T-helper 2 cell treated with Interferon-gamma antibody and Interleukin-4, amounts not matched to agents 5 μg/mL and 100 μg/mL, for 36 hours (primary cell): Measurements from ENCODE around the gene CACNA2D1.

Experiments used
- DNase-seq: peaks from one replicate; pipeline ENCODE4 v3.0.0; 2021; ENCODE audit warnings: low spot score
- H3K27ac Mint-ChIP-seq: one replicate; pipeline ENCODE4 v1.8.0; 2021; ENCODE audit warnings: mild to moderate bottlenecking, mixed read lengths
- H3K27me3 Mint-ChIP-seq: one replicate; pipeline ENCODE4 v1.8.0; 2021; ENCODE audit warnings: low read depth, mixed read lengths
- H3K36me3 Mint-ChIP-seq: one replicate; pipeline ENCODE4 v1.8.0; 2021; ENCODE audit warnings: low read depth, mixed read lengths
- H3K4me1 Mint-ChIP-seq: one replicate; pipeline ENCODE4 v1.8.0; 2021; ENCODE audit warnings: low read depth, mixed read lengths
- H3K4me3 Mint-ChIP-seq: one replicate; pipeline ENCODE4 v1.8.0; 2022; ENCODE audit warnings: mild to moderate bottlenecking, moderate library complexity, mixed read lengths
- H3K9me3 Mint-ChIP-seq: one replicate; pipeline ENCODE4 v1.8.0; 2021; ENCODE audit warnings: mixed read lengths

CACNA2D1 gene

GRCh38 chr7:82289889-82290288 lies 153.7 kb downstream of the CACNA2D1 start:
- Mint-ChIP-seq H3K36me3 (no peaks in the 10 kb centered on the region), H3K4me1 (no peaks in the 10 kb centered on the region), H3K27ac (no peak overlapping the region), H3K27me3 (no peaks in the 10 kb centered on the region), H3K4me3 (no peak overlapping the region), H3K9me3 (no peaks in the 10 kb centered on the region)
- no peak for DNase-seq

- no peak for DNase-seq
- no peaks in the 10 kb centered on the region for H3K9me3 Mint-ChIP-seq
- no peak overlapping the region for H3K27ac Mint-ChIP-seq
- no peaks in the 10 kb centered on the region for H3K27me3 Mint-ChIP-seq
- H3K4me1 Mint-ChIP-seq = no peaks in the 10 kb centered on the region
- no peak overlapping the region for H3K4me3 Mint-ChIP-seq
- H3K36me3 Mint-ChIP-seq = no peaks in the 10 kb centered on the region
Observed at GRCh38 chr7:82289152-82289535, 154.4 kb downstream of the CACNA2D1 start.

- Mint-ChIP-seq H3K36me3 (no peaks in the 10 kb centered on the region), H3K9me3 (no peaks in the 10 kb centered on the region)
- DNase-seq = no peak
Observed at GRCh38 chr7:82286798-82287140, 156.8 kb downstream of the CACNA2D1 start.

GRCh38 chr7:82286096-82286797 lies 157.3 kb downstream of the CACNA2D1 start:
- no peaks in the 10 kb centered on the region for H3K27me3 Mint-ChIP-seq
- H3K27ac Mint-ChIP-seq = no peak overlapping the region
- H3K4me3 Mint-ChIP-seq = no peak overlapping the region
- no peaks in the 10 kb centered on the region for H3K4me1 Mint-ChIP-seq
- H3K9me3 Mint-ChIP-seq = no peaks in the 10 kb centered on the region
- no peaks in the 10 kb centered on the region for H3K36me3 Mint-ChIP-seq
- DNase-seq = no peak

More at GRCh38 chr7:82286798-82287140, 156.8 kb downstream of the CACNA2D1 start:
- no peaks in the 10 kb centered on the region for H3K27me3 Mint-ChIP-seq
- no peak overlapping the region for H3K27ac Mint-ChIP-seq
- no peaks in the 10 kb centered on the region for H3K4me1 Mint-ChIP-seq
- H3K4me3 Mint-ChIP-seq = no peak overlapping the region

GRCh38 chr7:82284936-82285519 lies 158.5 kb downstream of the CACNA2D1 start:
- no peaks in the 10 kb centered on the region for H3K36me3 Mint-ChIP-seq
- H3K9me3 Mint-ChIP-seq = no peaks in the 10 kb centered on the region
- H3K27me3 Mint-ChIP-seq = no peaks in the 10 kb centered on the region
- no peak overlapping the region for H3K4me3 Mint-ChIP-seq
- no peaks in the 10 kb centered on the region for H3K4me1 Mint-ChIP-seq
- no peak overlapping the region for H3K27ac Mint-ChIP-seq
- no peak for DNase-seq

- no peak for DNase-seq
- no peak overlapping the region for H3K4me3 Mint-ChIP-seq
- no peak overlapping the region for H3K27ac Mint-ChIP-seq
- no peaks in the 10 kb centered on the region for H3K36me3 Mint-ChIP-seq
- no peaks in the 10 kb centered on the region for H3K27me3 Mint-ChIP-seq
- no peaks in the 10 kb centered on the region for H3K4me1 Mint-ChIP-seq
- no peaks in the 10 kb centered on the region for H3K9me3 Mint-ChIP-seq
Observed at GRCh38 chr7:82275342-82275741, 168.2 kb downstream of the CACNA2D1 start.

GRCh38 chr7:82274681-82275080 lies 168.9 kb downstream of the CACNA2D1 start:
- Mint-ChIP-seq H3K4me1 (no peaks in the 10 kb centered on the region), H3K27me3 (no peaks in the 10 kb centered on the region), H3K9me3 (no peaks in the 10 kb centered on the region), H3K27ac (no peak overlapping the region), H3K4me3 (no peak overlapping the region), H3K36me3 (no peaks in the 10 kb centered on the region)
- DNase-seq = no peak

GRCh38 chr7:82273886-82274285 lies 169.7 kb downstream of the CACNA2D1 start:
- DNase-seq = no peak
- H3K27me3 Mint-ChIP-seq = no peaks in the 10 kb centered on the region
- no peak overlapping the region for H3K4me3 Mint-ChIP-seq
- H3K4me1 Mint-ChIP-seq = no peaks in the 10 kb centered on the region
- no peaks in the 10 kb centered on the region for H3K36me3 Mint-ChIP-seq
- no peak overlapping the region for H3K27ac Mint-ChIP-seq
- H3K9me3 Mint-ChIP-seq = no peaks in the 10 kb centered on the region

- no peaks in the 10 kb centered on the region for H3K9me3 Mint-ChIP-seq
- no peaks in the 10 kb centered on the region for H3K27me3 Mint-ChIP-seq
- H3K4me1 Mint-ChIP-seq = no peaks in the 10 kb centered on the region
- H3K4me3 Mint-ChIP-seq = no peak overlapping the region
- H3K36me3 Mint-ChIP-seq = no peaks in the 10 kb centered on the region
- no peak for DNase-seq
- no peak overlapping the region for H3K27ac Mint-ChIP-seq
Observed at GRCh38 chr7:82270870-82271269, 172.7 kb downstream of the CACNA2D1 start.

- Mint-ChIP-seq H3K36me3 (no peaks in the 10 kb centered on the region), H3K4me3 (no peak overlapping the region), H3K9me3 (no peaks in the 10 kb centered on the region), H3K4me1 (no peaks in the 10 kb centered on the region), H3K27ac (no peak overlapping the region), H3K27me3 (no peaks in the 10 kb centered on the region)
- no peak for DNase-seq
Observed at GRCh38 chr7:82268632-82269031, 174.9 kb downstream of the CACNA2D1 start.

GRCh38 chr7:82266081-82266480 lies 177.5 kb downstream of the CACNA2D1 start:
- Mint-ChIP-seq H3K4me3 (no peak overlapping the region), H3K36me3 (no peaks in the 10 kb centered on the region), H3K27ac (no peak overlapping the region), H3K9me3 (peaks cover 3% of the 10 kb centered on the region), H3K4me1 (no peaks in the 10 kb centered on the region), H3K27me3 (no peaks in the 10 kb centered on the region)
- DNase-seq = no peak

GRCh38 chr7:82264783-82265305 lies 178.7 kb downstream of the CACNA2D1 start:
- no peaks in the 10 kb centered on the region for H3K36me3 Mint-ChIP-seq

GRCh38 chr7:82263920-82264782 lies 179.4 kb downstream of the CACNA2D1 start:
- Mint-ChIP-seq H3K4me1 (no peaks in the 10 kb centered on the region), H3K36me3 (no peaks in the 10 kb centered on the region)

More at GRCh38 chr7:82264783-82265305, 178.7 kb downstream of the CACNA2D1 start:
- Mint-ChIP-seq H3K4me1 (no peaks in the 10 kb centered on the region), H3K4me3 (no peak overlapping the region), H3K27me3 (no peaks in the 10 kb centered on the region), H3K27ac (no peak overlapping the region), H3K9me3 (peaks cover 3% of the 10 kb centered on the region)
- DNase-seq = no peak

GRCh38 chr7:82258181-82258580 lies 185.4 kb downstream of the CACNA2D1 start:
- peaks cover 3% of the 10 kb centered on the region for H3K9me3 Mint-ChIP-seq
- H3K4me3 Mint-ChIP-seq = no peak overlapping the region
- H3K27ac Mint-ChIP-seq = no peak overlapping the region
- no peak for DNase-seq
- H3K4me1 Mint-ChIP-seq = no peaks in the 10 kb centered on the region
- no peaks in the 10 kb centered on the region for H3K36me3 Mint-ChIP-seq
- no peaks in the 10 kb centered on the region for H3K27me3 Mint-ChIP-seq

More at GRCh38 chr7:82263920-82264782, 179.4 kb downstream of the CACNA2D1 start:
- Mint-ChIP-seq H3K4me3 (no peak overlapping the region), H3K9me3 (peaks cover 3% of the 10 kb centered on the region), H3K27ac (no peak overlapping the region), H3K27me3 (no peaks in the 10 kb centered on the region)
- DNase-seq = no peak
